Activated naive CD4-positive, alpha-beta T cell treated with anti-CD3 and anti-CD28 coated beads, Interleukin-2, amount 50 U/mL, for 72 hours (primary cell): ENCODE measurements around the gene FAM131A. TPM values are rescaled to one million over a fixed set of nuclear protein-coding genes. Genes with fewer than 3 reads are reported as not detected.
"Not testable (repeated sequence)": the region's sequence is repeated elsewhere in the genome, so short reads cannot be mapped to it uniquely, and the experiment has no call there.

ENCODE experiments used
- ATAC-seq, 2 donors: fragments of 150-1000 bp; cut with Tn5 transposase; 2 replicates each; pipeline ENCODE4 v1.10.0; 2021; ENCODE audit warnings: mild to moderate bottlenecking in 2 of 2, moderate library complexity in 2 of 2
- DNase-seq, 2 donors: peaks; one replicate each; pipeline ENCODE4 v3.0.0; 2021 to 2022; ENCODE audit warnings: low spot score in 2 of 2
- H3K27ac Mint-ChIP-seq, 2 donors: one replicate each; pipeline ENCODE4 v1.8.0; 2022; ENCODE audit warnings: mild to moderate bottlenecking in 2 of 2, mixed read lengths in 2 of 2
- H3K36me3 Mint-ChIP-seq, 2 donors: one replicate each; pipeline ENCODE4 v1.8.0; 2022; ENCODE audit warnings: mixed read lengths in 2 of 2
- H3K9me3 Mint-ChIP-seq, 2 donors: one replicate each; pipeline ENCODE4 v1.8.0; 2022; ENCODE audit warnings: mixed read lengths in 2 of 2
- total RNA-seq, 2 donors: library from RNA; stranded (reverse); gene quantifications; one replicate each; pipeline ENCODE4 v1.2.3, GENCODE V29; 2022

FAM131A gene
- total RNA-seq, 2 donors from 2014 or later: 4.1 to 6.8 TPM

DNA sequence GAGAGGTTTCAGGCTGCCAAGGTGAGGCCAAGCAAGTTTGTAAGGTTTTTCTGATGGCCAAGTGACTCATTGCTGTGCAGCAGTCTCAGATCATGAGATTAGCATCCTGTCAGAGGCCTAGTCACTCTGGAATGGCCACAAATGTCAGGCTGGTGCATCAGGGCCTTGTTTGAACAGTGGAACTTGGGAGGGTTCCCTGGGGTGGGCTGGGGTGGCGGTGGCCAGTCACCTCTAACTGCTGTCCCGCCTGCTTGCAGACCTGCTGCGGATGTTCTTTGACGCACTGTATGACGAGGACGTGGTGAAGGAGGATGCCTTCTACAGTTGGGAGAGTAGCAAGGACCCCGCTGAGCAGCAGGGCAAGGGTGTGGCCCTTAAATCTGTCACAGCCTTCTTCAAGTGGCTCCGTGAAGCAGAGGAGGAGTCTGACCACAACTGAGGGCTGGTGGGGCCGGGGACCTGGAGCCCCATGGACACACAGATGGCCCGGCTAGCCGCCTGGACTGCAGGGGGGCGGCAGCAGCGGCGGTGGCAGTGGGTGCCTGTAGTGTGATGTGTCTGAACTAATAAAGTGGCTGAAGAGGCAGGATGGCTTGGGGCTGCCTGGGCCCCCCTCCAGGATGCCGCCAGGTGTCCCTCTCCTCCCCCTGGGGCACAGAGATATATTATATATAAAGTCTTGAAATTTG lies 2.8 kb upstream of the FAM131A start:
- ATAC-seq (peak; percentile 46 to 87), DNase-seq (peak in 1 of 2 donors; percentile 42)
- H3K27ac Mint-ChIP-seq: peak overlapping the region; percentile 85 to 87
- H3K36me3 Mint-ChIP-seq: peaks cover 3 to 8% of the 10 kb centered on the region in 2 donors
- no peaks in the 10 kb centered on the region for H3K9me3 Mint-ChIP-seq

- Mint-ChIP-seq H3K9me3 (no peaks in the 10 kb centered on the region), H3K27ac (peak overlapping the region; percentile 85 to 92), H3K36me3 (peaks cover 0 to 5% of the 10 kb centered on the region in 2 donors)
- DNase-seq (no peak), ATAC-seq (peak in 1 of 2 donors; percentile 1)
Observed at GRCh38 chr3:184335291-184335660, 2.1 kb upstream of the FAM131A start.

GRCh38 chr3:184335661-184336546 lies 1.5 kb upstream of the FAM131A start:
- H3K27ac Mint-ChIP-seq: peak overlapping the region; percentile 85 to 92
- peak; percentile 85 to 89 for DNase-seq
- H3K36me3 Mint-ChIP-seq: peaks cover 0 to 4% of the 10 kb centered on the region in 2 donors
- ATAC-seq: peak; percentile 51 to 66
- no peaks in the 10 kb centered on the region for H3K9me3 Mint-ChIP-seq

DNA sequence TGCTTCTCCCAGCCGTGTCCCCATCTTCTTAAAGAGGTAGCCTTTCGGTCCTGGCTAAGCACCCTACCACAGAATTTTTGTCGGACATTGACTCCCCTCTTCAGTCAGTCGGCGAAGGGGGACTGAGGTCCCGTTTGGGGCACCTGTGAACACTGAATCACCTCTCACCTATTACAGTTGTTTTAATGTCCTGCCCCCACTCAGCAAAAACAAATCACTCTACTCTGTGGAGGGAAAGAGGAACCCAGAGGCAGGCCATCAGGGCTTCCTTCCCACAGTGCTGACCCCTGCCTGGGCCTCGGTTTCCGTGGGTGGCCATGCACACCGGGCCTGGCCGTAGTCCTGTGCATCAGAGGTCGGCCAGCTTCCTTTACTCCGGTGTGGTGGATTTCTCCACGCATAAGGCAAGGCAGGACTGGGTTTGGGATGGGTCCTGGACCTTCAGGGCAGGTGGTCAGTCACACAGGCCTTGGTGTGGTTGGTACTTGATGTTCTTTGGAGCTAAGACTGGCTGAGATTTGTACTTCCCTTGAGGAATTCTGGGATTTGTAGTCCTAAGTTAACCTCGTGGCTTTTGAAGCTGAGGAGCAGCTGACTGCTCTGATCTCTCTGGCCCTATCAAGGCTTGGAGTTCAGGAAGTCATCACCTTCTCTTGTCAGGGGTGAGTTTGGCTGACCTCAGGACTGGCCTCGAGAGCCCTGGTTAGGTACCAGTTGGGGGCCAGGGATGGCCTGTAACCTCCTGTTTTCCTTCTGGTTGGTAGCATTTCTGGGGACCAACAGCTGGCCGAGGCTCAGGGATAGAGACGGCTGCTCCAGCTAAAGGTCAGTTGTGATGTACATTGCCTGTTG lies 627 bp upstream of the FAM131A start:
- no peaks in the 10 kb centered on the region for H3K36me3 Mint-ChIP-seq
- no peaks in the 10 kb centered on the region for H3K9me3 Mint-ChIP-seq
- DNase-seq (no peak), ATAC-seq (peak in 1 of 2 donors; percentile 0)
- peak overlapping the region; percentile 60 to 87 for H3K27ac Mint-ChIP-seq

GRCh38 chr3:184337981-184338380 lies 581 bp downstream of the FAM131A start:
- H3K36me3 Mint-ChIP-seq: no peaks in the 10 kb centered on the region
- no peaks in the 10 kb centered on the region for H3K9me3 Mint-ChIP-seq
- ATAC-seq: no peak
- H3K27ac Mint-ChIP-seq: peak overlapping the region in 1 of 2 donors; percentile 60
- DNase-seq: no peak

DNA sequence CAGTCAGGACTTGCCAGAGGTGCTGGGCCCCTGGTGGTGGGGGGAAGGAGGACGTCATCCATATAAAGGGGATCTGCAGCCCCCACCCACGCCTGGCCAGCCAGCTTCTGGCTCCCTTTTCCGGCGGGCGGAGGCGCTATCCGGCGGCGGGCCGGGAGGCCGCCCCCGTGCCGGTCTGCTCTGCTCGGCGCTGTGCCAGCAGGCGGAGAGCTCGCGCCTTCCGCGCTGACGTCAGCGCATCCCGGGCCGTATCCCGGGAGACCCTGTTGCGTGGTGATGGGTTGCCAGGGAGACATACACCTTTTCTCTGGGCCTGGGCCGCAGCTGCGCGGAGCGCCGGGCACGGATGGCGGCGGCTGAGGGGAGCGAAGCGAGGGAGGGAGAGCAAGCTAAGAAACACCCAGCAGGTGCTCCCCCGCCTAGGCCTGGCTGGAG lies 1.1 kb downstream of the FAM131A start:
- DNase-seq (no peak), ATAC-seq (no peak)
- Mint-ChIP-seq H3K9me3 (no peaks in the 10 kb centered on the region), H3K36me3 (no peaks in the 10 kb centered on the region), H3K27ac (peak overlapping the region in 1 of 2 donors; percentile 36)

- no peaks in the 10 kb centered on the region for H3K9me3 Mint-ChIP-seq
- no peak for ATAC-seq
- peak overlapping the region in 1 of 2 donors; percentile 36 for H3K27ac Mint-ChIP-seq
Observed at GRCh38 chr3:184339001-184339400, 1.6 kb downstream of the FAM131A start.

GRCh38 chr3:184339451-184340135 lies 2.2 kb downstream of the FAM131A start:
- H3K27ac Mint-ChIP-seq, ATAC-seq, H3K9me3 Mint-ChIP-seq, H3K36me3 Mint-ChIP-seq, DNase-seq: not testable (repeated sequence)

More at GRCh38 chr3:184339001-184339400, 1.6 kb downstream of the FAM131A start:
- no peaks in the 10 kb centered on the region for H3K36me3 Mint-ChIP-seq
- no peak for DNase-seq

- H3K27ac Mint-ChIP-seq: no peak overlapping the region
- DNase-seq: no peak
Observed at GRCh38 chr3:184341925-184342324, 4.5 kb downstream of the FAM131A start.

DNA sequence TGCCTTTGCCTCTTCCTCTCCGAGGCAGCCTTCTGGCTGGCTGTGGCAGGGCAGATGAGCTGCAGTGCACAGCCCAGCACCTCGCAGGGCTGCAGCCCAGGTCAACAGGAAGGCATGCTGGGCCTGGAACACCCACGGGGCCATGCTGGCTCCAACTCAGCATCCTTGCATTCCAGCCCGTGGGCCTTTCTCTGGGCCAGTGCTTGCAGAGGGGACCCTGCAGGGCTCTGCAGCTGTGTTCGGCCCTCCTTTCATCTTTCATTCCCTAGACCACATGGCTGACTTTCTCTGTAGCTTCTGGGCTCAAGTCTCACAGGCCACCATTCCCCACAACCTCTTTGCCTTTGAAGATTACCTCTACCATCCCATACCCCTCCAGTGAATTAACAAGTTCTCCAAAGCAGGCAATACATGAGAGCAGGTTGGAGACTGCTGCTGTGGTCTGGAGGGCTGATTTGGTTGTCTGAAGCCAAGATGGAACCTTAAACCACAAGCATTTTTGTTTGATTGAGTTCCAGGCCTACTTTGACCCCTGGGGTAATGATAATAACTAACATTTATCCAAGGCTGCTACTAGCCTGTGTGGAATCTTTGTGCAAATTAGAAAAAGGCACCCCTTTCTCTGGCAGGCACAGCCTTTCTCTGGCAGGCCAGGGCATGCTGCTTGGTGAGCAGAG lies 5.9 kb downstream of the FAM131A start:
- H3K27ac Mint-ChIP-seq: no peak overlapping the region

More at GRCh38 chr3:184341925-184342324, 4.5 kb downstream of the FAM131A start:
- Mint-ChIP-seq H3K9me3 (no peaks in the 10 kb centered on the region), H3K36me3 (no peaks in the 10 kb centered on the region)
- ATAC-seq: no peak

DNA sequence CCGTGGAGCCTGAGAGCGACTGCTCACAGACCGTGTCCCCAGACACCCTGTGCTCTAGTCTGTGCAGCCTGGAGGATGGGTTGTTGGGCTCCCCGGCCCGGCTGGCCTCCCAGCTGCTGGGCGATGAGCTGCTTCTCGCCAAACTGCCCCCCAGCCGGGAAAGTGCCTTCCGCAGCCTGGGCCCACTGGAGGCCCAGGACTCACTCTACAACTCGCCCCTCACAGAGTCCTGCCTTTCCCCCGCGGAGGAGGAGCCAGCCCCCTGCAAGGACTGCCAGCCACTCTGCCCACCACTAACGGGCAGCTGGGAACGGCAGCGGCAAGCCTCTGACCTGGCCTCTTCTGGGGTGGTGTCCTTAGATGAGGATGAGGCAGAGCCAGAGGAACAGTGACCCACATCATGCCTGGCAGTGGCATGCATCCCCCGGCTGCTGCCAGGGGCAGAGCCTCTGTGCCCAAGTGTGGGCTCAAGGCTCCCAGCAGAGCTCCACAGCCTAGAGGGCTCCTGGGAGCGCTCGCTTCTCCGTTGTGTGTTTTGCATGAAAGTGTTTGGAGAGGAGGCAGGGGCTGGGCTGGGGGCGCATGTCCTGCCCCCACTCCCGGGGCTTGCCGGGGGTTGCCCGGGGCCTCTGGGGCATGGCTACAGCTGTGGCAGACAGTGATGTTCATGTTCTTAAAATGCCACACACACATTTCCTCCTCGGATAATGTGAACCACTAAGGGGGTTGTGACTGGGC lies 7.3 kb downstream of the FAM131A start:
- no peaks in the 10 kb centered on the region for H3K36me3 Mint-ChIP-seq
- H3K9me3 Mint-ChIP-seq: no peaks in the 10 kb centered on the region
- no peak for ATAC-seq
- no peak for DNase-seq
- H3K27ac Mint-ChIP-seq: peak overlapping the region in 1 of 2 donors; percentile 53

More for the DNA sequence above, 5.9 kb downstream of the FAM131A start:
- ATAC-seq: no peak
- Mint-ChIP-seq H3K36me3 (no peaks in the 10 kb centered on the region), H3K9me3 (no peaks in the 10 kb centered on the region)
- DNase-seq: no peak

GRCh38 chr3:184345317-184346144 lies 8.1 kb downstream of the FAM131A start:
- Mint-ChIP-seq H3K36me3 (no peaks in the 10 kb centered on the region), H3K27ac (peak overlapping the region in 1 of 2 donors; percentile 38), H3K9me3 (no peaks in the 10 kb centered on the region)
- peak; percentile 28 to 46 for ATAC-seq
- DNase-seq: no peak

- H3K36me3 Mint-ChIP-seq: no peaks in the 10 kb centered on the region
- H3K9me3 Mint-ChIP-seq: no peaks in the 10 kb centered on the region
- DNase-seq (no peak), ATAC-seq (no peak)
- no peak overlapping the region for H3K27ac Mint-ChIP-seq
Observed at GRCh38 chr3:184346480-184347190, 9.2 kb downstream of the FAM131A start.
